Measurements from ENCODE around the gene ITGB3. TPM values are rescaled to one million over a fixed set of nuclear protein-coding genes. Genes with fewer than 3 reads are reported as not detected.

Gene ITGB3
- total and polyA plus RNA-seq, 9 of the 15 experiments (the other 6 are each of a cell fraction or from before 2014, with no cell fraction given), result 0.08 to 2.6 (median 0.62) TPM; not detected in 1

- TF ChIP-seq SIN3A (IDR thresholded peaks at IDR 0.05; ENCODE audit: borderline replicate concordance in 2 of 2, control insufficient read depth in 1 of 2, low read depth in 2 of 2, low read length in 2 of 2) (no peak), ZBTB43 (CRISPR knock-in tag; IDR thresholded peaks at IDR 0.05) (no peak), PML (IDR thresholded peaks at IDR 0.05; ENCODE audit: low read length) (no peak), ZNF589 (CRISPR knock-in tag; IDR thresholded peaks at IDR 0.05; ENCODE audit: low read depth) (peak; percentile 59; the same call in 1 of the 2 replicates), RB1 (IDR thresholded peaks at IDR 0.05; ENCODE audit: low read depth) (no peak), SRF (CRISPR knock-in tag; IDR thresholded peaks at IDR 0.05) (peak in 1 of 2 experiments; percentile 53; a peak in 1 of 4 replicates), ARID3A (IDR thresholded peaks at IDR 0.05; ENCODE audit: borderline replicate concordance, low read depth, low read length) (no peak), PHB (CRISPR knock-in tag; IDR thresholded peaks at IDR 0.05) (no peak), EHMT2 (IDR thresholded peaks at IDR 0.05) (no peak), ATF4 (CRISPR knock-in tag; IDR thresholded peaks at IDR 0.05) (no peak), E2F4 (CRISPR knock-in tag; IDR thresholded peaks at IDR 0.05; ENCODE audit: low read depth) (no peak), TEAD1 (CRISPR knock-in tag; IDR thresholded peaks at IDR 0.05) (no peak), CBX3 (IDR thresholded peaks at IDR 0.05; ENCODE audit: borderline replicate concordance in 1 of 2, low read length in 2 of 2) (no peak), MAFK (IDR thresholded peaks at IDR 0.05; ENCODE audit: low read length) (no peak), ZNF324 (CRISPR knock-in tag; IDR thresholded peaks at IDR 0.05) (no peak), MYNN (IDR thresholded peaks at IDR 0.05) (no peak), MYNN (CRISPR knock-in tag; IDR thresholded peaks at IDR 0.05) (no peak), NR2C2 (CRISPR knock-in tag; IDR thresholded peaks at IDR 0.05) (no peak), NR2C2 (tag; IDR thresholded peaks at IDR 0.05) (0 out of 2 replicates have a peak, but pooled peaks have one; percentile 8), ETS2 (tag; IDR thresholded peaks at IDR 0.05; ENCODE audit: borderline replicate concordance, poor library complexity, severe bottlenecking) (no peak), HDGF (IDR thresholded peaks at IDR 0.05) (no peak), SUPT5H (IDR thresholded peaks at IDR 0.05) (no peak), NFYB (IDR thresholded peaks at IDR 0.05; ENCODE audit: extremely low read depth, insufficient read length) (no peak)
Measured at GRCh38 chr17:47225436-47225858, 28.2 kb upstream of the ITGB3 start (continued).
